GM21576 (cell line): Measurements from ENCODE around the gene RBBP8.
"Not testable (repeated sequence)": the region's sequence is repeated elsewhere in the genome, so short reads cannot be mapped to it uniquely, and the experiment has no call there.

Experiments
- ATAC-seq: cut with Tn5 transposase; IDR thresholded peaks from one replicate; pipeline ENCODE4 v1.9.1; 2021; ENCODE audit warnings: mild to moderate bottlenecking, moderate library complexity; ENCODE audit not compliant: unreplicated experiment

The RBBP8 gene

GRCh38 chr18:22939649-22940048 is 6.5 kb downstream of the RBBP8 start:
- no peak for ATAC-seq

- ATAC-seq, result no peak
Observed at GRCh38 chr18:22943847-22944246, 10.7 kb downstream of the RBBP8 start.

GRCh38 chr18:22946217-22946616 is 13.1 kb downstream of the RBBP8 start:
- no peak for ATAC-seq

GRCh38 chr18:22946846-22947245 is 13.7 kb downstream of the RBBP8 start:
- ATAC-seq, result no peak

DNA sequence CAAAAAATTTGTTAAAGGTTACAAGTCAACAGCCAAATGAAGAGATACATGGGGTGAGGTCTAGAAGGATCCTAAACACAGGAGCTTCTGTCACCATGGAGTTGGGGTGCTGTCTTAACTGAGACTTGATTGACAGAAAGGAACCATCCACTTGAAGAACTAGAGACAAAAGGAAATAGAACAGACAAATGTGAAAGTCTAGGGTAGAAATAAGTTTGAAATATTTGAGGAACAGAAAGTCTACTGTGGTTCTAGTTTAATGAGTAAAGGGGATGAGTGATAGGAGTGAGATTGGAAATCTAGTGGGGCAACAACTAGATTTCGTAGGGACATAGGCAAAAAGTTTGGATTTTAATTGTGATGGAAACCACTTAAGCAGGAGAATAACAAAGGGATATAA is 18.7 kb downstream of the RBBP8 start:
- no peak for ATAC-seq

GRCh38 chr18:22952525-22952924 is 19.4 kb downstream of the RBBP8 start:
- ATAC-seq, result no peak

DNA sequence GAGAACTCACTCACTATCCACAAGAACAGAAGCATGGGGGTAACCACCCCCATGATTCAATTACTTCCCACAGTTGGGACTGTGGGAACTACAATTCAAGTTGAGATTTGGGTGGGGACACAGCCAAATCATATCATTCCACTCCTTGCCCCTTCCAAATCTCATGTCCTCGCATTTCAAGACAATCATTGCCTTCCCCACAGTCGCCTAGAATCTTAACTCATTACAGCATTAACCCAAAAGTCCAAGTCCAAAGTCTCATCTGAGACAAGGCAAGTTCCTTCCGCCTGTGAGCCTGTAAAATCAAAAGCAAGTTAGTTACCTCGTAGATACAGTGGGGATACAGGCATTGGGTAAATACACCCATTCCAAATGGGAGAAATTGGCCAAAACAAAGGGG is 20.9 kb downstream of the RBBP8 start:
- not testable (repeated sequence) for ATAC-seq

DNA sequence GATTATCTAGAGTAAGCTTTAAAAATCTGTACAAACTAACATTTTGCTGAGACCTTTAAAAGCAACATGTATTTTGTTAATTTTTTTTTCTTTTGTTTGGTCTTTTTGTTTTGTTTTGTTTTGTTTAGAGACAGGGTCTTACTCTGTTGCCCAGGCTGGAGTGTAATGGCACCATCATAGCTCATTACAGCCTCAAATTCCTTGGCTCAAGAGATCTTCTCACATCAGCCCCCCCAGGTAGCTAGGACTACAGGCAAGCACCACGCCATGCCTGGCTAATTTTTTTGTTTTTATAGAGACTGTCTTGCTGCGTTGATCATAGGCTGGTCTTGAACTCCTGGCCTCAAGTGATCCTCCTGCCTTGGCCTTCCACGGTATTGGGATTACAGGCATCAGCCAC is 23.1 kb downstream of the RBBP8 start:
- ATAC-seq, result no peak

DNA sequence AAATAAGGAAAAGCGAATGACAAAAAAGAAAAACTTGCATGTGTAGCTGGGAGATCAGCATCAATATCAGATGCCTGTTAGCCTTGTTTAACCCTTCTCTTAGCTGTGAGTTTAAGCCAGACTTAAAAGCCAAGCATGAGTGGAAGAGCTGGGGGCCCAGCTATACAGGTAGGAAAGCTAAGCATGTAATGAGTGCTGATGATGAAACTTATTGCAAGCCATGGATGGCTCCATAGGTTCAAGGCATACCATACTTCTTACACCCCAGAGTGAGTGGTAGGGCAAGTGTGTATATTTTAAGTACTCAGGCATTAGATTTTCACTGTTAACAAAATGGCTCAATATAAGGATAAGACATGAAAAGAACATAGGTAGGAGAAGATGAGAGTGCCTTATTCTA is 28.0 kb downstream of the RBBP8 start:
- no peak for ATAC-seq

- no peak for ATAC-seq
Observed at GRCh38 chr18:22962004-22962403, 28.9 kb downstream of the RBBP8 start.

DNA sequence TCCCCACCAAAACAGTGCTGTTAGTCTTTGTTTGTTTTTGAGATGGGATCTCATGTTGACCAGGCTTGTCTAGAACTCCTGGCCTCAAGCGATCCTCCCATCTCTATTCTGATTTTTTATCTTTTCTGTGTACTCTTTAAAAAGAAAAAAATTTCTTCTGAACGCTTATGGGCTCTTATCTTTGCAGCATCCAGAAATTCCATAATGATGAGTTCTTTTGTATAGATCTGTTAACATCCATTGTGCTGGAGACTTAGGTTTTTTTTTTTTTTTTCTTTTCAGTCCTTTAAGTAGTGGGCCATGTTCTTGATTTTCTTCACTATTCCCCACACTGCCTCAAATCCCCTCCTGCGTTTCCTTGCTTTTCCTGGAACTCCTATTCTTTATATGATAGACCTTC is 31.0 kb downstream of the RBBP8 start:
- ATAC-seq, result no peak

GRCh38 chr18:22964722-22965121 is 31.6 kb downstream of the RBBP8 start:
- ATAC-seq, result no peak

- no peak for ATAC-seq
Observed at GRCh38 chr18:22971038-22971437, 37.9 kb downstream of the RBBP8 start.

DNA sequence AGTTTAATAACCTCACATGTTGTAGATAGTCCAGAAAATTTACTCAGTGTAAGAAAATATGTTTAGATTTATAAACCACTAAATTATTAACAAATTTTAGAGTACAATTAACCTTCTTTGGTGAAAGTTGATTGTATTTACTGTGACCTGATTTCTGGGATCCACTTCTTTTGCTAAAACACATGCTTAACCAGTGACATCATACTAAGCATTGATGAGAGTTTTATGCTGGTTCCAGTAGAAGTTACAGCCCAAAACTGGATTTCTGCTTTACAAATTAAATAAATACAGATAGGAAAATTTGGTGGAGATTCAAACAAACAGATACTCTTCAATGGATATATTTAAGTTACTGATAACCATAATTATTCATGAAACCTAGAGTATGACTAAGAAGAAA is 40.9 kb downstream of the RBBP8 start:
- ATAC-seq, result no peak

GRCh38 chr18:22974707-22975106 is 41.6 kb downstream of the RBBP8 start:
- ATAC-seq, result no peak

DNA sequence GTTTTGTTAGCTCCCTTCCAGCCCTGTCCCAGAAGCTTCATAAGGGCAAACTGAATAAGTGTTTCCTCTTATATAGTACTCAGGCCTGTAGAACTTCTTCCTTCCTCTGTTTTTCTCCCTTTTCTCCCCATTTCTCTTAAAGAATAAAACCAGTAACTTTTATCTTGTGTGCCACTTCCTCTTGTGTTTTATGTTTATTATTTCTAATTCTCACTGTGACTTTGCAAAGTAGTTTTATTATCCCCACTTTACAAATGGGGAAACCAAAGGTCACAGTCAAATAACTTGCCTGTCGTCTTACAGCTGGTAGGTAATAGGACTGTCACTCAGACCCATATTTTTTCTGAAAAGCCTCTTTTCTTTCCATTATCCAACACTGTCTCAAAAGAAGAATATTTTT is 42.4 kb downstream of the RBBP8 start:
- no peak for ATAC-seq

DNA sequence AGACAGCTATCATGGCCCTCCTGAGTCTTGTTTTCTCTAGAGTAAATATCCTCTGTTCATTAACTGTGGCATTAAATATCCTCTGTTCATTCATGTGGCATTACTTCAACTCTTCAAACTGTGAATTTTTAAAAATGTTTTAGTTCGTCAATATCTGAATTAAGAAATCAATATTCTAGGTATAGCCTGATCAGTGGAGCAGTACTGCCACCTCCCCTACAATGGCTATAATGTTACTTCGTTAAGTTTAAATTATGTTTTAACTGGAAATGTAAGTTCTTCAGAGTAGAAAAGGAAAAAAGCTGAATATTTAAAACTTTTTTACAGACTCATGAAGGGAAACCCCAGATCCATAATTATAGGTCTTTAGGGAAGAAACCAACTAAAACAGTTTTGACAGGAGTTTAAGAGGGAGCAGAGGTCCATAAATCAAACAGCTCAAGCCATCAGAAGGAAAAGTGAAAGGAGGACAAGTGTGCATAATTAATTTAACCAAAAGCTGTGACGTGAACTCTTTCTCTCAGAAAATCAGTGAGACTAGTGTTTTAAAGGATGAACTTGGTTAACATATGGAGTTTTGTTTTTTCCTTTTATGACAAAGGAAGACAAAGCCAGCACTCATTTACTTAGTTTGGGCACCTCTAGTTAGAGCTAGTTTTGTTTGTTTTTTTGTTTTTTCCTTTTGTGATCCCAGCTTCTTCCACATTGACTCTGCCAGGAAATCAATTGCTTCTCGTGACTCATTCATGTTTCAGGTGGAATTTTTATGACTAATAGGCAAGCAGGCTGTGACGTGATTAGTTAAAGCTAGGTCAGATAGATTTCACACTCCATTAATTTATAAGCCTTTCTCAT is 44.9 kb downstream of the RBBP8 start:
- no peak for ATAC-seq

- ATAC-seq, result no peak
Observed at GRCh38 chr18:22980394-22980793, 47.3 kb downstream of the RBBP8 start.

DNA sequence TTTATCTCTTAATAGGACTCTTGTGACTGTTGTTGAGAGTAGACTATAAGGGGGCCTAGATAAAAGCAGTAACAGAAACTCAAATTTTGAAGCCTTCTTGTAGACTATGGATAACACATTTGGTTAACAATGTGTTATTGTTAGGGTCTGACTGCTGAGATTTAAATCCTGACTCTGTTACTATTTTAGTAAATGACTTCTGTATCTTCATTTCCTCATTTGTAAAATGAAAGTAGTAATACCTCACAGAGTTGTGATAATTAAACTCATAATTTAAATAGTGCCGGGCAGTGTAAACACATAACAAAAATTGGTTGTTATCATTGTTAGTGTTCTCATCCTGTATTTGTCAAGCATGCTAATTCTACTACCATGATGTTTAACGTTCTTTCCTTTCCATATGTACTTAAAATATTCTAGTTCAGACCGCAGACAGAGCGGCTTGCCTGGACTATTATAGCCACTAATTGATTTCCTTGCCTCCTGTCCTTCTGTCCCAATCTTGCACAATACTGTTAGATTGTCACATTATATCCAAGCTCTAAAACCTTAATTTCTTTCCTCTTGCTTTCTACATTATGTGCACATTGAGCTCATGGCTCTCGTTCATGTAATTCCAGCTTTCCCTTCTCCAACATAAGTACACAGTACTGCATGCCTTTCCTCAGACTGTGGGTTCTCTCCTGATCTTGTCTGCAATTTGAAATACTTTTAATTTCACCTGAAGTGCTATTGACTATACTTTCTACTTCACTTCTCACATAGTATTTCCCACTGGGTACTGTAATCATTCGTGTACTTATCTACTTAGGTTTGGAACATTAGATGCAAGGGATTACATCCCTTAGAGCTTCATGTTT is 48.4 kb downstream of the RBBP8 start:
- ATAC-seq, result no peak

DNA sequence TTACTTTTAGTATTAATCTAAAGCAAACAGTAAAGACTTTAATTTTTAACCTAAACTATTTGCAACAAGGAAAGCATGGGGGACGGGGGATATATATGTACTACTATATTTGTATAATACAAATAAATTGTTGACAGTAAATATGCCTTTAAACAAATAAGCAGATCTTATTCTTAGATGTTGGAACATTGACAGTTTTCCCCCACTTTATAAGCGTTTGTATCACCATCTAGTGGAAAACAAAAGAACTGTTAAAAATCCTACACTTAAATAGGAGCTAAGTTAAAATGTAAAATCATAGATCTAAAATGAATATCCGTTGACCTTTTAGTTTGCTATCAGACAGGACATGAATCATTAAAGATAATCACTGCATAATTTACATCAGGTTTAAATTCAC is 50.0 kb downstream of the RBBP8 start:
- no peak for ATAC-seq

- ATAC-seq, result no peak
Observed at GRCh38 chr18:22985250-22985649, 52.1 kb downstream of the RBBP8 start.

GRCh38 chr18:22987547-22988189 is 54.5 kb downstream of the RBBP8 start:
- ATAC-seq, result no peak
